ENCODE results near the gene RHBDF1. TPM values are rescaled to one million over a fixed set of nuclear protein-coding genes. Genes with fewer than 3 reads are reported as not detected.
A peak's percentile ranks its signal among the peaks of the same experiment; 100 is the strongest.

The RHBDF1 gene
- total and polyA plus RNA-seq, 4 donors = 1.8 to 6.2 (median 3.5) TPM

DNA sequence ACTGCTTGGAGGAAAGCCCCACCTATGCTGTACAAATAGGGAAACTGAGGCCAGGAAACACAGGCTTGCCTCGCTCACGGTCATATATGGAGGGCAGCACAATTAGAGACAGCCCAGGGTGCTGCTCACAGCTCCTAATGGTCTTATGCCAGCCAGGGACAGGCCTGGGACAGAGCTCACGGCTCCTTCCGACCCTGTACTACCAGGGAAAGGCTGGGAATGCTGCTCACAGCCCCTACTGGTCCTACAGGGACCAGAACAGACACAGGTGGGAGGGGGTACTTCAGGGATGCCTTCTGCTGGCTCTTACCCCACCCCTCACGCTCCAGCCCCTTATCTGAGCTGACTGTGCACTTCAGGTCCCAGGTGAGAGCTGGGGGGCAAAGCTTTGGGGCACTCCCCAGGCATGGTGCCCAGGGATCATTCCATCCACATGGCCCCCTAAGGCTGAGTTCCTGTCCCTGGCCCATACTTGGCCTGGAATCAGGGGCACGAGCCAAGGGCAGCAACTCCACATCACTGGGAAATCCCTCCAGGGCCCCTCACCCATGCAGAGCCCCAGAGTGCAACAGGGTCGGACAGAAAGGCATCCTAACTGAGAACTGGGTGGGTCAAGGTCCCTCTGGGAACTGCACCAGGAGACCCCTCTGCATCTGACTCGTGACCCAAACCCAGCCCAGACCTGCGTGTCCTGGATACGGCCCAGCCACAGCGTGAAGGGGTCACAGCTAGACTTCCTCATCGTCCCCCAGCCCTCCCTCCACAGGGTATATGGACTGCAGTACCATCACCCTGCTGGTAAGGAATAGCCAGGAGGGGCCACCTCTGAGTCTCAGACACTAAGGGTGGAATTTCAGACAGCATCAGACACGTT lies 5.9 kb downstream of the RHBDF1 start:
- Histone ChIP-seq H3K27me3 (ENCODE audit: control insufficient read depth in 4 of 4, insufficient read depth in 4 of 4, low read length in 3 of 4) (no peaks in the 10 kb centered on the region), H3K36me3 (ENCODE audit: control insufficient read depth in 4 of 4, insufficient read depth in 3 of 4, low read depth in 1 of 4, low read length in 3 of 4) (no peaks in the 10 kb centered on the region), H3K9ac (ENCODE audit: low read depth in 1 of 2, low read length in 2 of 2) (no peak overlapping the region), H3K27ac (ENCODE audit: low read depth in 1 of 2, low read length in 2 of 2) (no peak overlapping the region), H3K9me3 (ENCODE audit: control insufficient read depth in 4 of 4, low read length in 3 of 4) (no peaks in the 10 kb centered on the region), H3K4me3 (ENCODE audit: low read depth in 1 of 3, low read length in 3 of 3) (no peak overlapping the region), H3K4me1 (ENCODE audit: control insufficient read depth in 4 of 4, insufficient read depth in 4 of 4, low read length in 3 of 4) (peaks cover 2 to 25% (median 12%) of the 10 kb centered on the region in 4 donors)
- WGBS = 88% methylated on average over 13 of the region's 13 CpGs
- TF ChIP-seq EGR1 (IDR thresholded peaks at IDR 0.05; ENCODE audit: low read depth in 2 of 2) (no peak), FOXA1 (IDR thresholded peaks at IDR 0.05) (no peak), NR2F2 (IDR thresholded peaks at IDR 0.05) (no peak), HNF4G (IDR thresholded peaks at IDR 0.05) (no peak)
- DNase-seq (ENCODE audit: low spot score) = no peak

DNA sequence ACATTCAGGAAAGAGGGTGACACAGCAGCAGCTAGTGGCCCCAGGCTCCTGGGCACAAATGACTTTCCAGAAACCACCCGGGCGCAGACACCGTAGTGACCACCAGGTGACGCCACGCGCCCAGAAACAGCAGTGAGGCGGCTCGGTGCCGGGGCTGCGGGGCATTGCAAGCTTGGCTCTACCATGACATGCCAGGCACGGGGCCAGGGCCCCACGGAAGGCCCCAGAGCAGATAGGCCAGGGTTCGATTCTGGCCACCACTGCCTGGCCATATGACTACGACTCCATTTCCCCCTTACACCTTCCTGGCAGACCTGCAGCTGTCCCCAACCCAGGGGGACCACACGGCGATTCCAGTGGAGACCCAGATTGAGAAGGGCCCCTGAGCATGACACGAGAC lies 6.7 kb downstream of the RHBDF1 start:
- Histone ChIP-seq H3K9ac (ENCODE audit: low read depth in 1 of 2, low read length in 2 of 2) (no peak overlapping the region), H3K36me3 (ENCODE audit: control insufficient read depth in 4 of 4, insufficient read depth in 3 of 4, low read depth in 1 of 4, low read length in 3 of 4) (peaks cover 0 to 3% (median 0%) of the 10 kb centered on the region in 4 donors), H3K27ac (ENCODE audit: low read depth in 1 of 2, low read length in 2 of 2) (no peak overlapping the region), H3K9me3 (ENCODE audit: control insufficient read depth in 4 of 4, low read length in 3 of 4) (no peaks in the 10 kb centered on the region), H3K4me1 (ENCODE audit: control insufficient read depth in 4 of 4, insufficient read depth in 4 of 4, low read length in 3 of 4) (peaks cover 2 to 21% (median 9%) of the 10 kb centered on the region in 4 donors), H3K27me3 (ENCODE audit: control insufficient read depth in 4 of 4, insufficient read depth in 4 of 4, low read length in 3 of 4) (no peaks in the 10 kb centered on the region), H3K4me3 (ENCODE audit: low read depth in 1 of 3, low read length in 3 of 3) (no peak overlapping the region)
- 18% methylated on average over 17 of the region's 17 CpGs for WGBS
- DNase-seq (ENCODE audit: low spot score) = peak; percentile 94
- TF ChIP-seq ATF3 (IDR thresholded peaks at IDR 0.05) (no peak), NR2F2 (IDR thresholded peaks at IDR 0.05) (no peak), HNF4A (conservative IDR thresholded peaks at IDR 0.05) (no peak), RAD21 (IDR thresholded peaks at IDR 0.05) (peak; percentile 95 to 98), CTCF (IDR thresholded peaks at IDR 0.05; ENCODE audit: low read depth, low read length, missing input control) (peak; percentile 97), EGR1 (IDR thresholded peaks at IDR 0.05; ENCODE audit: low read depth in 2 of 2) (no peak)

GRCh38 chr16:64914-65255 lies 7.5 kb downstream of the RHBDF1 start:
- Histone ChIP-seq H3K9ac (ENCODE audit: low read depth in 1 of 2, low read length in 2 of 2) (no peak overlapping the region), H3K4me3 (ENCODE audit: low read depth in 1 of 3, low read length in 3 of 3) (no peak overlapping the region), H3K36me3 (ENCODE audit: control insufficient read depth in 4 of 4, insufficient read depth in 3 of 4, low read depth in 1 of 4, low read length in 3 of 4) (peaks cover 0 to 3% (median 0%) of the 10 kb centered on the region in 4 donors), H3K9me3 (ENCODE audit: control insufficient read depth in 4 of 4, low read length in 3 of 4) (no peaks in the 10 kb centered on the region), H3K4me1 (ENCODE audit: control insufficient read depth in 4 of 4, insufficient read depth in 4 of 4, low read length in 3 of 4) (peaks cover 2 to 21% (median 8%) of the 10 kb centered on the region in 4 donors), H3K27ac (ENCODE audit: low read depth in 1 of 2, low read length in 2 of 2) (no peak overlapping the region), H3K27me3 (ENCODE audit: control insufficient read depth in 4 of 4, insufficient read depth in 4 of 4, low read length in 3 of 4) (no peaks in the 10 kb centered on the region)
- TF ChIP-seq RAD21 (IDR thresholded peaks at IDR 0.05) (no peak), GABPA (IDR thresholded peaks at IDR 0.05 in 1 of 2, conservative IDR thresholded peaks at IDR 0.05 in 1 of 2) (no peak), RXRA (IDR thresholded peaks at IDR 0.05) (no peak), REST (IDR thresholded peaks at IDR 0.05) (no peak), NR2F2 (IDR thresholded peaks at IDR 0.05) (no peak), TAF1 (conservative IDR thresholded peaks at IDR 0.05) (no peak), SP1 (IDR thresholded peaks at IDR 0.05) (no peak), FOXA2 (IDR thresholded peaks at IDR 0.05) (no peak), ZBTB33 (IDR thresholded peaks at IDR 0.05) (no peak), YY1 (IDR thresholded peaks at IDR 0.05) (no peak)
- no peak for DNase-seq (ENCODE audit: low spot score)
- WGBS = 84% methylated on average over 9 of the region's 9 CpGs
